ENCODE data around the gene ZBTB14. TPM values are rescaled to one million over a fixed set of nuclear protein-coding genes. Genes with fewer than 3 reads are reported as not detected.

Gene ZBTB14
- total RNA-seq, 1 donor from 2014 or later: 16.1 TPM

- H3K27me3 ChIP-seq (ENCODE audit: control insufficient read depth, insufficient read depth, low read length): no peaks in the 10 kb centered on the region
- no peak overlapping the region for H3K4me3 ChIP-seq (ENCODE audit: low read depth, low read length)
- DNase-seq (ENCODE audit: low read depth): no peak
- no peaks in the 10 kb centered on the region for H3K36me3 ChIP-seq (ENCODE audit: control insufficient read depth, insufficient read depth, low read length)
- no peak for TF ChIP-seq CTCF (IDR thresholded peaks at IDR 0.05; ENCODE audit: insufficient read depth, low read length, poor library complexity, severe bottlenecking)
Measured at GRCh38 chr18:5286525-5286924, 9.0 kb downstream of the ZBTB14 start.

DNA sequence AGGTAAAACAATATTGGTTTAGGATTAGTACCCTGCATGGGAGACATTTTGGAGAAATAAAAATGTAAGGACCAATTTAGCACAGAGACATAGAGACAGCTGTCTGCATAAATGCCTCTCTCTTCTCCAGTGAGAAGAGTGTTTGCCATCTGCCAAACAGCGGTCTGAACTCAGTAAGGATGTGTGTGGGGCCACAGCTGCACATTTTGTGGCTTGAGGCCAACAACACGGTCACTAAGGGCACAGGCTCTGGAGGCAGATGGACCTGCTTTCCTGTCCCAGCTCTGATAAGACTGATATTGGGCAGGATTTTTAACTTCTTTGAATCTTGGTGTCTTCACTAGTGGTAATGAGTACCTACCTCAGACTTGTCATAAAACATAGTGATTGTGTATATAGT lies 10.2 kb downstream of the ZBTB14 start:
- no peak overlapping the region for H3K4me3 ChIP-seq (ENCODE audit: low read depth, low read length)
- H3K27me3 ChIP-seq (ENCODE audit: control insufficient read depth, insufficient read depth, low read length): no peaks in the 10 kb centered on the region

GRCh38 chr18:5284808-5285207 lies 10.7 kb downstream of the ZBTB14 start:
- Histone ChIP-seq H3K36me3 (ENCODE audit: control insufficient read depth, insufficient read depth, low read length) (no peaks in the 10 kb centered on the region), H3K4me3 (ENCODE audit: low read depth, low read length) (no peak overlapping the region), H3K27me3 (ENCODE audit: control insufficient read depth, insufficient read depth, low read length) (no peaks in the 10 kb centered on the region)
- TF ChIP-seq CTCF (IDR thresholded peaks at IDR 0.05; ENCODE audit: insufficient read depth, low read length, poor library complexity, severe bottlenecking): no peak
- DNase-seq (ENCODE audit: low read depth): no peak

More for the DNA sequence above, 10.2 kb downstream of the ZBTB14 start:
- TF ChIP-seq CTCF (IDR thresholded peaks at IDR 0.05; ENCODE audit: insufficient read depth, low read length, poor library complexity, severe bottlenecking): no peak
- no peak for DNase-seq (ENCODE audit: low read depth)
- H3K36me3 ChIP-seq (ENCODE audit: control insufficient read depth, insufficient read depth, low read length): no peaks in the 10 kb centered on the region

- Histone ChIP-seq H3K4me3 (ENCODE audit: low read depth, low read length) (no peak overlapping the region), H3K36me3 (ENCODE audit: control insufficient read depth, insufficient read depth, low read length) (no peaks in the 10 kb centered on the region), H3K27me3 (ENCODE audit: control insufficient read depth, insufficient read depth, low read length) (no peaks in the 10 kb centered on the region)
- DNase-seq (ENCODE audit: low read depth): no peak
- no peak for TF ChIP-seq CTCF (IDR thresholded peaks at IDR 0.05; ENCODE audit: insufficient read depth, low read length, poor library complexity, severe bottlenecking)
Measured at GRCh38 chr18:5282770-5283169, 12.8 kb downstream of the ZBTB14 start.

DNA sequence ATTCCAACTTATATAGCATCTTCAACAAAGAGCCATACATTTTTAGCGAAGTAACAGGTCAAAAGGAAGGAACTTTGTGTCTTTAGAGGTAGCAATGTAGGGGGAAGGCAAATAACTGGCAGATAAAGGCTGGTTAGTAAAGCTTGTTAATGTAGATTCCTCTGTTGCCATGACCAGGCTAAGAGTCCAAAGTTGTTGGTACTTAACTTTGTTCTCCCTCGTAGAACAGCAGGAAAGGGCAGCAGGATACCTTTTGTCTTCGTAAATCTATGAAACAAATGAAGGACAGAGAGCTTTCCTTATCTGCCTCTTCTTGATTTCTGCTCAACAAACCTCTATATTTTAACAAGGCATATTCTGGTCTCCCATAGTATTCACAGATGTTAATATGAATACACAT lies 18.6 kb downstream of the ZBTB14 start:
- no peak overlapping the region for H3K4me3 ChIP-seq (ENCODE audit: low read depth, low read length)
- no peak for TF ChIP-seq CTCF (IDR thresholded peaks at IDR 0.05; ENCODE audit: insufficient read depth, low read length, poor library complexity, severe bottlenecking)
- no peaks in the 10 kb centered on the region for H3K36me3 ChIP-seq (ENCODE audit: control insufficient read depth, insufficient read depth, low read length)
- no peak for DNase-seq (ENCODE audit: low read depth)
- no peaks in the 10 kb centered on the region for H3K27me3 ChIP-seq (ENCODE audit: control insufficient read depth, insufficient read depth, low read length)

- no peaks in the 10 kb centered on the region for H3K36me3 ChIP-seq (ENCODE audit: control insufficient read depth, insufficient read depth, low read length)
Measured at GRCh38 chr18:5275872-5276271, 19.7 kb downstream of the ZBTB14 start.

More at GRCh38 chr18:5275872-5276271, 19.7 kb downstream of the ZBTB14 start:
- no peak for TF ChIP-seq CTCF (IDR thresholded peaks at IDR 0.05; ENCODE audit: insufficient read depth, low read length, poor library complexity, severe bottlenecking)
- DNase-seq (ENCODE audit: low read depth): no peak
- H3K27me3 ChIP-seq (ENCODE audit: control insufficient read depth, insufficient read depth, low read length): no peaks in the 10 kb centered on the region
- H3K4me3 ChIP-seq (ENCODE audit: low read depth, low read length): no peak overlapping the region

Measured in kidney epithelial cell (primary cell).